Aorta (tissue), 5 donors: Measurements from ENCODE around the gene HAUS7. TPM values are rescaled to one million over a fixed set of nuclear protein-coding genes. Genes with fewer than 3 reads are reported as not detected.

Experiments
- ATAC-seq: fragments of 200-7000 bp; cut with Tn5 transposase; one replicate; pipeline ENCODE4 v1.9.1; 2022; ENCODE audit warnings: moderate library complexity; ENCODE audit not compliant: low FRiP score
- DNase-seq, 2 donors: peaks; one replicate each; pipeline ENCODE4 v3.0.0-alpha.2; 2020
- H3K27ac ChIP-seq, 2 donors: one replicate each; pipeline ENCODE4 v1.5.1; 2013; ENCODE audit warnings: low read length in 2 of 2, mild to moderate bottlenecking in 2 of 2, moderate library complexity in 2 of 2, control low read depth in 1 of 2, inconsistent platforms in 1 of 2, low read depth in 1 of 2
- H3K27me3 ChIP-seq, 2 donors: one replicate each; pipeline ENCODE4 v1.6.1; 2013; ENCODE audit warnings: control low read depth in 1 of 2, low read length in 1 of 2, mild to moderate bottlenecking in 1 of 2, moderate library complexity in 1 of 2; ENCODE audit not compliant: insufficient read depth in 2 of 2, control insufficient read depth in 1 of 2
- H3K36me3 ChIP-seq, 2 donors: one replicate each; pipeline ENCODE4 v1.6.1; 2013; ENCODE audit warnings: control low read depth in 1 of 2, low read length in 1 of 2, mild to moderate bottlenecking in 1 of 2; ENCODE audit not compliant: insufficient read depth in 2 of 2, control insufficient read depth in 1 of 2
- H3K4me1 ChIP-seq, 2 donors: one replicate each; pipeline ENCODE4 v1.6.1; 2013; ENCODE audit warnings: low read length in 2 of 2, control low read depth in 1 of 2, mild to moderate bottlenecking in 1 of 2, moderate library complexity in 1 of 2; ENCODE audit not compliant: insufficient read depth in 2 of 2, control insufficient read depth in 1 of 2
- H3K4me3 ChIP-seq, 2 donors: one replicate each; pipeline ENCODE4 v1.5.1; 2013; ENCODE audit warnings: low read length in 2 of 2, control low read depth in 1 of 2, mild to moderate bottlenecking in 1 of 2
- H3K9me3 ChIP-seq: one replicate; pipeline ENCODE4 v1.6.1; 2013; ENCODE audit warnings: mild to moderate bottlenecking, low read length; ENCODE audit not compliant: control insufficient read depth
- WGBS, 2 donors: extraction: QIAGEN DNeasy Blood & Tissue Kit; methylation state at CpG; one replicate each; pipeline ENCODE4 v1.1.7; 2013; 5-methylcytosine and 5-hydroxymethylcytosine counted together
- intact Hi-C, 2 donors: fragments of 100-400 bp; cut with DNase I; formaldehyde crosslinking; loops; one replicate each; pipeline versions ENCODE4 v1.14.2 to v1.15.0; 2022
- polyA plus RNA-seq, 2 donors: library from polyadenylated mRNA; stranded (reverse); fragments of 200-250 nt; gene quantifications; one replicate each; pipeline ENCODE4 v1.2.3, GENCODE V29; 2013
- total RNA-seq, 2 donors: library from RNA; stranded (reverse); fragmentation: NEBNext Ultra II Directional; extraction: Animal tissue kit (Norgen Biotek cat#: 25700); gene quantifications; one replicate each; pipeline ENCODE4 v1.2.1, GENCODE V29; 2021
- donor health status: healthy with polysubstance abuse.
- donor health status: Bipolar disorder and iron deficiency.
- donor health status: DM: no; HTN: no; CAD: no.
- donor health status: DM: no; HTN: no; CAD: no.
- donor health status: DM: yes; HTN: yes; CAD: no.

HAUS7 gene
- total and polyA plus RNA-seq, 4 donors: 33.1 to 686 (median 55.3) TPM

DNA sequence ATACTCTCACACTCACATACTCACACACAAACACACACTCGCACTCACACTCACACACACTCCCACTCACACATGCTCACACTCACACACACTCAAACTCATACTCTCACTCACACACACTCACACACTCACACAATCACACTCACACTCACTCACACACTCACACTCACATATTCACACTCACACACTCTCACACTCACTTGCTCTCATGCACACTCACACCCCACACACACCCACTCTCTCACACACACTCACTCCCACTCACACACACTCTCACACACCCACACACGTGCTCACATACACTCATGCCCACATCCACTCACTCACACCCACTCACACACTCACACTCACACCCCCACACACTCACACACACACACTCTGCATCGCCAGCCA is 42.1 kb upstream of the HAUS7 start:
- Histone ChIP-seq H3K9me3 (no peaks in the 10 kb centered on the region), H3K4me3 (no peak overlapping the region), H3K4me1 (no peaks in the 10 kb centered on the region), H3K36me3 (no peaks in the 10 kb centered on the region), H3K27me3 (no peaks in the 10 kb centered on the region), H3K27ac (no peak overlapping the region)
- ATAC-seq (no peak), DNase-seq (no peak)
- WGBS, 2 donors: 23 to 59% methylated on average over 3 of the region's 3 CpGs
- intact Hi-C loops: no loop called here

- WGBS, 2 donors: 8 to 44% methylated on average over 17 of the region's 17 CpGs
- DNase-seq: no peak
- H3K27ac ChIP-seq: no peak overlapping the region
- no peaks in the 10 kb centered on the region for H3K4me1 ChIP-seq
- H3K27me3 ChIP-seq: no peaks in the 10 kb centered on the region
- no peaks in the 10 kb centered on the region for H3K36me3 ChIP-seq
- H3K4me3 ChIP-seq: no peak overlapping the region
- intact Hi-C loops: no loop called here
- ATAC-seq: no peak
- no peaks in the 10 kb centered on the region for H3K9me3 ChIP-seq
Observed at GRCh38 chrX:153511784-153512500, 41.6 kb upstream of the HAUS7 start.

- no peaks in the 10 kb centered on the region for H3K4me1 ChIP-seq
- WGBS, 2 donors: 11 to 24% methylated on average over 11 of the region's 11 CpGs
- intact Hi-C loops: no loop called here
- H3K27ac ChIP-seq: no peak overlapping the region
- H3K27me3 ChIP-seq: no peaks in the 10 kb centered on the region
- H3K4me3 ChIP-seq: no peak overlapping the region
- no peaks in the 10 kb centered on the region for H3K36me3 ChIP-seq
- no peak for ATAC-seq
- DNase-seq: no peak
- no peaks in the 10 kb centered on the region for H3K9me3 ChIP-seq
Observed at GRCh38 chrX:153510383-153510782, 40.0 kb upstream of the HAUS7 start.

DNA sequence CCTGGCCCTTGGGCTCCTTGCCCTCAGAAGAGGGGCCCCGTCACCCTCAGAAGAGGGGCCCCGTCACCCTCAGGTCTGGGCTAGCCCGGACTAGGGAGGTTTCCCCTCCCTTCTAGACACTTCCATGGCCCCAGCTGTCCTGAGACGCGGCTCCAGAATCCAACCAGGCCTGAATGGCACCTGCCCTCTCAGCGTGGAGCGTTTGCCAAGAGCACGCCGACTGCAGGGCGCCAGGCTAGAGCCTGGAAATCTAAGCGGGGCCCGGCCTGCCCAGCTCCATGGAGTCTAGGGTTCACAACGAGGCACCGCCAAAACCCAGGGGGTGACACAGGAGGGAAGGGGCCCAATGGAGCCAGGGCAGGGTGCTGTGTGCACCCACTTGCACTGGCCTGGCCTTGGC is 39.2 kb upstream of the HAUS7 start:
- Histone ChIP-seq H3K4me3 (no peak overlapping the region), H3K9me3 (no peaks in the 10 kb centered on the region), H3K27ac (no peak overlapping the region), H3K4me1 (no peaks in the 10 kb centered on the region), H3K27me3 (no peaks in the 10 kb centered on the region), H3K36me3 (no peaks in the 10 kb centered on the region)
- ATAC-seq (no peak), DNase-seq (no peak)
- intact Hi-C loops: no loop called here
- WGBS, 2 donors: 11 to 52% methylated on average over 14 of the region's 14 CpGs

GRCh38 chrX:153507484-153508178 is 37.3 kb upstream of the HAUS7 start:
- no peaks in the 10 kb centered on the region for H3K4me1 ChIP-seq
- WGBS, 2 donors: 12 to 17% methylated on average over 16 to 19 of the region's 19 CpGs
- H3K27ac ChIP-seq: peak overlapping the region in 1 of 2 donors; percentile 31
- ATAC-seq (peak; percentile 84), DNase-seq (peak; percentile 91 to 94)
- no peak overlapping the region for H3K4me3 ChIP-seq
- H3K36me3 ChIP-seq: no peaks in the 10 kb centered on the region
- H3K27me3 ChIP-seq: no peaks in the 10 kb centered on the region
- intact Hi-C loops: loop anchor here (1.0 to 2.0 kb wide), 2 partner anchors 36 to 37 kb away; partner anchors contain the start of gene HAUS7 (in 1 of the 2)
- no peaks in the 10 kb centered on the region for H3K9me3 ChIP-seq

DNA sequence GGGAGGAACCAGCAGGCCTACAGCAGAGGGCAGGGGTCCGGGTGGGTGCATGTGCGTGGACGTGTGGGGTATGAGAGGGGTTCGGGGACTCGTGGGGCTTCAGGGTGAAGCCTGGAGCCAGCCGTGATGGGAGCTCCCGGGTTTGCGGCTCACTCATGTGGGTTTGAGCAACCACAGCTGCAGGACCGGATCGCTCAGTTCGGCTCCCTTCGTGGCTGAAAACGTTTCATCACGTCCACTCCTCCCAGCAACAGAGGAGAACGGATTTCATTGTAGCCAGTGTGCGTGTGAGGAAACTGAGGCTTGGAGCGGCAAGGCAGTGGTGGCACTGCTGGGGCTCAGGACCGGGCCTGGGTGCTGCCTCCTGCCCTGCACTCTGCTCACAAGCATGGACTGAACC is 35.0 kb upstream of the HAUS7 start:
- intact Hi-C loops: no loop called here
- Histone ChIP-seq H3K27ac (no peak overlapping the region), H3K9me3 (no peaks in the 10 kb centered on the region), H3K36me3 (no peaks in the 10 kb centered on the region), H3K4me3 (no peak overlapping the region), H3K4me1 (no peaks in the 10 kb centered on the region), H3K27me3 (no peaks in the 10 kb centered on the region)
- no peak for DNase-seq
- 67 to 83% methylated on average over 18 of the region's 18 CpGs for WGBS, 2 donors
- ATAC-seq: no peak

DNA sequence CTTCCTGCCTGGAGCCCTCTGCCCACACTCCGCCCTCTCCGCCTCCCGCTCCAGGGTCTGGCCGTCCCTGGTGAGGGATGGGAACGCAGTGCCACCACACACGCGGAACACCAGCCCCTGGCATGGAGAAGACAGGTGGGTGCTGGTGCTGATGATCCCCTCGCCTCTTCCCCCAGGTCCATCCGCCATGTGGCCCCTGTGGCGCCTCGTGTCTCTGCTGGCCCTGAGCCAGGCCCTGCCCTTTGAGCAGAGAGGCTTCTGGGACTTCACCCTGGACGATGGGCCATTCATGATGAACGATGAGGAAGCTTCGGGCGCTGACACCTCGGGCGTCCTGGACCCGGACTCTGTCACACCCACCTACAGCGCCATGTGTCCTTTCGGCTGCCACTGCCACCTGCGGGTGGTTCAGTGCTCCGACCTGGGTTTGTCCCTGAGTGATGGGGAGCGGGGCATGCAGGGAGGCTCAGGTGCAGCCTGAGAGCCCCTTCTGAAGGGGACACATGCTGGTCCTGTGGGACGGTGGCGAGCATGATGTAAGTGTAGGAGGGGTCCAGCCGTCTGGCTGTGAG is 34.2 kb upstream of the HAUS7 start:
- DNase-seq (no peak), ATAC-seq (no peak)
- Histone ChIP-seq H3K27ac (no peak overlapping the region), H3K36me3 (no peaks in the 10 kb centered on the region), H3K4me3 (no peak overlapping the region), H3K27me3 (no peaks in the 10 kb centered on the region), H3K9me3 (no peaks in the 10 kb centered on the region), H3K4me1 (no peaks in the 10 kb centered on the region)
- 62 to 72% methylated on average over 26 of the region's 26 CpGs for WGBS, 2 donors
- intact Hi-C loops: no loop called here

- H3K4me3 ChIP-seq: no peak overlapping the region
- peak overlapping the region in 1 of 2 donors; percentile 32 for H3K27ac ChIP-seq
- H3K9me3 ChIP-seq: no peaks in the 10 kb centered on the region
- WGBS, 2 donors: 52 to 80% methylated on average over 13 to 14 of the region's 14 CpGs
- DNase-seq (no peak), ATAC-seq (no peak)
- H3K36me3 ChIP-seq: no peaks in the 10 kb centered on the region
- no peaks in the 10 kb centered on the region for H3K27me3 ChIP-seq
- intact Hi-C loops: no loop called here
- no peaks in the 10 kb centered on the region for H3K4me1 ChIP-seq
Observed at GRCh38 chrX:153502796-153503195, 32.4 kb upstream of the HAUS7 start.

DNA sequence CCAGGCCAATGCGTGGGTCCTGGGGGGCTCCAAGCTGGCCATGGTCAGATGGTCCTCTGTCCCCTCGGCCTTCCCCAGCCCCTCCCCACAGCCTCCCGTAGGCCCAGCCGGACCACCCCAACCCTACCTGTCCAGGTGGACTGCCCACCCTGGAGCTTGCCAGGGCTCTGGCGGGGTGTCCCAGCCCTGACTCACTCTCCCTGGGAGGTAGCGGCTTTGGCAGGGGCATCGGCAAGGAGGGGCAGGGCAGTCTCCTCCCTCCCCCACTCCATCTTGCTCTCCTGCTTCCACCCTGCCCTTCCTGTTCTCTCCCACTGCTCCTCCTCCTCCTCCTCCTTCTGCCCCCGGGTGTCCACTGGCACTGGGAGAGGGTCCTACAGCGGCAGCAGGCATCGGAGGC is 31.8 kb upstream of the HAUS7 start:
- DNase-seq (no peak), ATAC-seq (no peak)
- Histone ChIP-seq H3K4me1 (no peaks in the 10 kb centered on the region), H3K9me3 (no peaks in the 10 kb centered on the region), H3K4me3 (no peak overlapping the region), H3K27me3 (no peaks in the 10 kb centered on the region), H3K36me3 (no peaks in the 10 kb centered on the region), H3K27ac (peak overlapping the region in 1 of 2 donors; percentile 78)
- WGBS, 2 donors: 12 to 43% methylated on average over 10 of the region's 10 CpGs
- intact Hi-C loops: no loop called here
